IPS-11a (cell line): ENCODE measurements around the gene CHPF2.

ENCODE experiments used
- H3K4me3 ChIP-seq: one replicate; pipeline ENCODE4 v1.5.1; 2013; ENCODE audit warnings: low read depth, low read length, control low read depth

Gene CHPF2

GRCh38 chr7:151231080-151231479 is 1.2 kb upstream of the CHPF2 start:
- H3K4me3 ChIP-seq = no peak overlapping the region

- H3K4me3 ChIP-seq = peak overlapping the region; percentile 91
Observed at GRCh38 chr7:151232917-151233701, 826 bp downstream of the CHPF2 start.

GRCh38 chr7:151233804-151234203 is 1.5 kb downstream of the CHPF2 start:
- no peak overlapping the region for H3K4me3 ChIP-seq

- H3K4me3 ChIP-seq = no peak overlapping the region
Observed at GRCh38 chr7:151235091-151235787, 3.0 kb downstream of the CHPF2 start.

GRCh38 chr7:151236406-151236805 is 4.1 kb downstream of the CHPF2 start:
- H3K4me3 ChIP-seq = no peak overlapping the region

GRCh38 chr7:151237244-151238189 is 5.2 kb downstream of the CHPF2 start:
- H3K4me3 ChIP-seq = no peak overlapping the region

- H3K4me3 ChIP-seq = no peak overlapping the region
Observed at GRCh38 chr7:151238190-151238810, 6.0 kb downstream of the CHPF2 start.

GRCh38 chr7:151238924-151239836 is 6.9 kb downstream of the CHPF2 start:
- no peak overlapping the region for H3K4me3 ChIP-seq

GRCh38 chr7:151239837-151240459 is 7.7 kb downstream of the CHPF2 start:
- H3K4me3 ChIP-seq = no peak overlapping the region

- no peak overlapping the region for H3K4me3 ChIP-seq
Observed at GRCh38 chr7:151240536-151240935, 8.3 kb downstream of the CHPF2 start.

- no peak overlapping the region for H3K4me3 ChIP-seq
Observed at GRCh38 chr7:151240942-151241754, 8.9 kb downstream of the CHPF2 start.

- H3K4me3 ChIP-seq = no peak overlapping the region
Observed at GRCh38 chr7:151241755-151242096, 9.4 kb downstream of the CHPF2 start.

GRCh38 chr7:151242159-151243044 is 10.1 kb downstream of the CHPF2 start:
- no peak overlapping the region for H3K4me3 ChIP-seq

- H3K4me3 ChIP-seq = no peak overlapping the region
Observed at GRCh38 chr7:151243045-151243349, 10.7 kb downstream of the CHPF2 start.

- H3K4me3 ChIP-seq = no peak overlapping the region
Observed at GRCh38 chr7:151243408-151244195, 11.3 kb downstream of the CHPF2 start.

- H3K4me3 ChIP-seq = no peak overlapping the region
Observed at GRCh38 chr7:151244196-151244840, 12.0 kb downstream of the CHPF2 start.
